ENCODE measurements around the gene MIPOL1.

The MIPOL1 gene

GRCh38 chr14:37596790-37597472 lies 399.2 kb downstream of the MIPOL1 start:
- Mint-ChIP-seq H3K27ac (no peak overlapping the region), H3K36me3 (no peaks in the 10 kb centered on the region), H3K9me3 (no peaks in the 10 kb centered on the region), H3K27me3 (peaks cover 84% of the 10 kb centered on the region), H3K4me1 (peaks cover 9% of the 10 kb centered on the region), H3K4me3 (no peak overlapping the region)
- no peak for ATAC-seq

DNA sequence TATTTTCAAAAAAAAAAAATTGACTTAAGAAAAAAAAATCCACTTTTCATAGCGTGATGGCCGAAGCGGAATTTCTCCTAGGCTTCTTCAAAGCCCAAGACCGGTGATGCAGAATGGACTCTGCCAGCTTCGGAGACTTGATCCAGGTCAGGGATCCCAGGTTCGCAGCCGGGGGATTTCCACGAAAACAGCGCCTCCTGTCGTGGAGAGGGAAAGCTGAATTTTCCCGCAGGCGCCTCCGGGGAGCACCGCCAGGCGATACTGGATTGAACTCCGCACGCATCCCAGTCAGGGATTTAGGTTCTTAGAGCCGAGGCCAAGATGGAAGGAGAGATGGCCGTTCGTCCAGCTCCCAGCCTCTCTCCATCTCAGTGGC lies 399.8 kb downstream of the MIPOL1 start:
- H3K4me1 Mint-ChIP-seq = peaks cover 9% of the 10 kb centered on the region
- H3K27ac Mint-ChIP-seq = no peak overlapping the region
- H3K27me3 Mint-ChIP-seq = peaks cover 81% of the 10 kb centered on the region
- no peak for ATAC-seq
- H3K4me3 Mint-ChIP-seq = no peak overlapping the region
- H3K36me3 Mint-ChIP-seq = no peaks in the 10 kb centered on the region
- no peaks in the 10 kb centered on the region for H3K9me3 Mint-ChIP-seq

DNA sequence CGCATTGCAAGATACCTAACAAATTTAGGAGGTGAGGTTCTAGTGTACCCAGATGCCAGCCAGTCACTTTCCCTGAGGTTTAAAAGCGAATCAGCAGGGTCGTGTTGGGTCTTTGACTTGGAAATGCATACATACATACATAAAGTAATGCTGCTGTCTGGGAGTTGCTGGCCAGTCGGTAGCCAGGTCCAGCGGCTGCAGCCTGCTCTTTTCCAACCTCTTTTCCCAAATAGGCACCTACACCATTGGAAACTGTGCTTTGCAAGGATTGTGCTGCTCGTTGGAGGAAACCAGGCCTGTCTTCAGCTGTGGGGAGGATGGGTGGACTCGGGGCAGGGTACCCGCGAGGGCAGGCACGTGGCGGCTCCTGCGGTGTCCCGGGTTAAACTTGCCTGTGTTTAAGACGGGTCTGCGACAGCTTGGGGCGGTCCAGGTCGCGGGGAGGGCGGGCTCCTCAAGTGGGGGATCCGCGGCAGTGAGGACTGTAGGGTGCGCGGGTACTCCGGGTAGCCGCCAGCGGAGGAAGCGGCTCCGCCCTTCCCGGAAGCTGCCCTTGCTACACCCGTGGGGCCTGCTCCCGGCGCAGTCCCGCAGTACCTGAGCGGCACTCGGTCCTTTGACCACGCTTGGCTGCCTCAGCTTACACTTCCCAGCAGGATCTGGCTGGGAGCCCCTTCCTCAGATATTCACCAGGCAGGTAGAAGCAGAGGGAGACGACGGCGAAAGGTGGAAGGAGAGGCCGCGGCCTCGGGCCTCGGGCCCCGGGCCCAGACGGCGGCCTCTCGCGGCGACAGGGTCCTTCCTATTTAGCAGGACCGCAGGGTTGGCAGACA lies 400.4 kb downstream of the MIPOL1 start:
- Mint-ChIP-seq H3K27ac (no peak overlapping the region), H3K27me3 (peaks cover 81% of the 10 kb centered on the region), H3K4me3 (no peak overlapping the region), H3K4me1 (peaks cover 9% of the 10 kb centered on the region), H3K9me3 (no peaks in the 10 kb centered on the region), H3K36me3 (no peaks in the 10 kb centered on the region)
- no peak for ATAC-seq

GRCh38 chr14:37598747-37599506 lies 401.2 kb downstream of the MIPOL1 start:
- peaks cover 84% of the 10 kb centered on the region for H3K27me3 Mint-ChIP-seq
- H3K9me3 Mint-ChIP-seq = no peaks in the 10 kb centered on the region
- no peak overlapping the region for H3K27ac Mint-ChIP-seq
- no peak for ATAC-seq
- H3K4me1 Mint-ChIP-seq = peaks cover 9% of the 10 kb centered on the region
- H3K36me3 Mint-ChIP-seq = no peaks in the 10 kb centered on the region
- no peak overlapping the region for H3K4me3 Mint-ChIP-seq

DNA sequence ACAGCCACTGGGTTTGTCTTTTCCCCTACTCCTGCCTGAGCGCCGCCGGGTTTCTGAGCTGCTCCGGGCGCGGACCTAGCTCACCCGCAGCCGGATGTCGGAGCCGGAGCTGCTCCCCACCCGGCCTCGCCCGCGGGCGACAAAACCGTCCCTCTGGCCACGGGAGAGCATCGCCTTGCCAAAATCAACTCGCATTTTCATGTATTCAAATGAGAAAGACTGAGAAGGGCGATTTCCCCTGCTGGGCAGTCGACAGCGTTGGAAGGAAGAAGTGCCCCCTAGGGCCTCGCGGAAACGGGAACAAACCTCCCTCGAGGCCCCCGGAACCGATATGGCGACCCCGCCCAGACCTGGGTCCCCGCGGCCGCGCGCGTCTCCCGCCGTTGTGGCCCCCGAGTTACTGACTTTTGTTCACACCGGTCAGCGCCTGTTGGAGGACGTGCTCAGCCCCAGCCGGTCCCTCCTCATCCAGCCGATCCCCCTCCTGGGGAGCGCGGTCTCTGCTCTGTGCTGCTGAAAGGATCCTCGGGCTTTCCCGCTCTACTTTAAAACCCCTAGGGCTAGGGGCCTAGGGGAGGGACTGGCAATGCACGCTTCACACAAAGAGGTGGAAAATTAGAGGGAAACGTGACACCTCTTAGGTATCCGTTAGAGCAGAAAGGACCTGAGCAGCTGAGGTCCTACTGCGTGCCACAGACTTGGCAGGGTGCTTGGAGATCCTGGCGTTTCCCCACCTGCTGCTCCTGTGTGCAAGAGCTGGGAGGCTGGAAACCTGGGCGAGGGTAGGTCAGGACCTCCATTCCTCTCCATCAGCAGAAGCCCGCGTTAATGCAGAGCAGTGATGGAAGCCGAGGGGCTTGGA lies 402.0 kb downstream of the MIPOL1 start:
- Mint-ChIP-seq H3K27me3 (peaks cover 82% of the 10 kb centered on the region), H3K4me1 (peaks cover 9% of the 10 kb centered on the region), H3K4me3 (no peak overlapping the region), H3K36me3 (no peaks in the 10 kb centered on the region), H3K9me3 (no peaks in the 10 kb centered on the region), H3K27ac (no peak overlapping the region)
- ATAC-seq = no peak

GRCh38 chr14:37600880-37601741 lies 403.4 kb downstream of the MIPOL1 start:
- no peaks in the 10 kb centered on the region for H3K9me3 Mint-ChIP-seq
- H3K36me3 Mint-ChIP-seq = no peaks in the 10 kb centered on the region
- H3K4me3 Mint-ChIP-seq = no peak overlapping the region
- peaks cover 3% of the 10 kb centered on the region for H3K4me1 Mint-ChIP-seq
- H3K27ac Mint-ChIP-seq = no peak overlapping the region
- peaks cover 74% of the 10 kb centered on the region for H3K27me3 Mint-ChIP-seq
- ATAC-seq = no peak

GRCh38 chr14:37601865-37602264 lies 404.1 kb downstream of the MIPOL1 start:
- H3K9me3 Mint-ChIP-seq = no peaks in the 10 kb centered on the region
- ATAC-seq = no peak
- no peak overlapping the region for H3K27ac Mint-ChIP-seq
- H3K4me3 Mint-ChIP-seq = no peak overlapping the region
- no peaks in the 10 kb centered on the region for H3K4me1 Mint-ChIP-seq
- peaks cover 66% of the 10 kb centered on the region for H3K27me3 Mint-ChIP-seq
- no peaks in the 10 kb centered on the region for H3K36me3 Mint-ChIP-seq

Measured in stimulated activated memory B cell treated with anti-CD40 and anti-IgM and Interleukin-4, amounts not matched to agents 10 μg/mL and 1 μg/mL and 100 μg/mL, for 72 hours (primary cell).